ENCODE data around the gene HECW1.
"Not testable (repeated sequence)": the region's sequence is repeated elsewhere in the genome, so short reads cannot be mapped to it uniquely, and the experiment has no call there.

Gene HECW1

GRCh38 chr7:43569424-43569823 is 457.0 kb downstream of the HECW1 start:
- peak; percentile 88 for FAIRE-seq
- DNase-seq (ENCODE audit: low spot score): peak; percentile 95

GRCh38 chr7:43570688-43571365 is 458.4 kb downstream of the HECW1 start:
- no peak for DNase-seq (ENCODE audit: low spot score)
- FAIRE-seq: no peak

- FAIRE-seq: peak; percentile 98
Observed at GRCh38 chr7:43572516-43573049, 460.1 kb downstream of the HECW1 start.

GRCh38 chr7:43573832-43574231 is 461.4 kb downstream of the HECW1 start:
- not testable (repeated sequence) for DNase-seq (ENCODE audit: low spot score); FAIRE-seq

More at GRCh38 chr7:43572516-43573049, 460.1 kb downstream of the HECW1 start:
- DNase-seq (ENCODE audit: low spot score): peak; percentile 98

DNA sequence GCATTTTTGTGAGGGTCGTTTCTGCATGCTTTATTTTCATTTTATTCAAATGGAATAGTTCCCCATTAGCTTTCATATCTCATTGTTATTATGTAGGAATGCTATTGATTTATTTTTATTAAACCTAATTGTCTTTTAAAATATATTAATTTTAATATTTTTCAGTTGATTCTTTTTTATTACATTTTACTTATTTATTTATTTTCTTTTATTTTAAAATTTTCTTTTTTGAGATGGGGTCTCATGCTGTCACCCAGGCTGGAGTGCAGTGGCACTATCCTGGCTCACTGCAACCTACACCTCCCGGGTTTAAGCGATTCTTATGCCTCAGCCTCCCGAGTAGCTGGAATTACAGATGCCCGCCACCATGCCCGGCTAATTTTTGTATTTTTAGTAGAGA is 463.1 kb downstream of the HECW1 start:
- FAIRE-seq: peak; percentile 54

DNA sequence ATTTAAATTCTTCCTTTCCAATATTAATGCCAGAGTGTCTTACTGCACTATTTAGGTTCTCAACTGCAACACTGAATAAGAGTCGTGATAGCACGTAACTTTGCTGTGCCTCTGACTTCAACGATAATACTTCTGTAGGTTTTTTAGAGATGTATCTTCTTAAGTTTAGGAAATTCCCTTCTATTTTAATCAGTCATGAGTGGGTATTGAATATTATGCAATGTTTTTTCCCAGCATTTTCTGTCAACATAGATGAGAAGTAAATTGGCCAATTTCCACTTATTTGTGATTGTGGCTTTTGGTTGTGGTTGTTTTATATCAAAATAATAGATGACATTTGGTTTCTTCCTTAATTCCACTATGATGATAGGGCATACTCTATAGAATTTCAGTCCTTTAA is 463.8 kb downstream of the HECW1 start:
- DNase-seq (ENCODE audit: low spot score): no peak
- no peak for FAIRE-seq

More for the DNA sequence above, 463.1 kb downstream of the HECW1 start:
- no peak for DNase-seq (ENCODE audit: low spot score)

- DNase-seq (ENCODE audit: low spot score): no peak
Observed at GRCh38 chr7:43577485-43577951, 465.1 kb downstream of the HECW1 start.

DNA sequence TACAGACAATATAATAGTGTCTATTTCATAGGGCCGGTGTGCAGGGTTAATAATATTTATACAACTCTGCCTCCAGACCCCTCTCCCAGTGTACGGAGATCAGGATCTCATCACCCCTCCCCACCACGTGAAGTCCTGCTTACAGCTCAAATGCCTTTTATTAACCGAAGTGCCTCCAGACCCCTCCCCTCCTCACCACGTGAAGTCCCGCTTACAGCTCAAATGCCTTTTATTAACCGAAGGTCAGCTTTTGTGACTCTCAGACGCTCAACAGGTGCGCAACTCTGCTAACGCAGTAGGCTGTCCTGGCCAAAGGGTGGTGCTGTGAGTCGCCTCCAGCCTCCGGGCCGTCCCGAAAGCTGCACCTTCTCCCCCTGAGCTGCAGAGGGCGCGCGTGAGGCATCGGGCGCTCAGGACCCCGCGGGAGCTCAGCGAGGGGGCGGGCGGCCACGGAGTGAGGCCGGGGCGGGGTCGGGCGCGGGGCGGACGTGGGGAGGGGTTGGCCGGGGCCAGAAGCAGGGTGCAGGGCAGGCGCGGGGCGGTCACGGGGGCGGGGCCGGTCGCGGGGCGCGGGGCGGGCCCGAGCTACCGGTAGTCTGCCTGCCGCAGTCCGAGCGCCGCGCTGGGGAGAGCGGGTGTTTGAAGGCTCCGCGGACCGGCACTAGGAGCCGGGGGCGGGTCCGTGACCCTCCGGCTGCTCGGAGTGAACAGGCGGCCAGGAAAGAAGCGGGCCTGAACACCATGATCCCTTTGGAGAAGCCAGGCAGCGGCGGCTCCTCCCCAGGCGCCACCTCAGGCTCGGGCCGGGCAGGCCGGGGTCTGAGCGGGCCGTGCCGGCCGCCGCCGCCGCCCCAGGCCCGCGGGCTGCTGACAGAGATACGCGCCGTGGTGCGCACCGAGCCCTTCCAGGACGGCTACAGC is 470.3 kb downstream of the HECW1 start, which contains the start of gene STK17A:
Gene STK17A, plus strand, starts transcription at position 606 of the 921 bp plus-strand sequence. Its CDS starts 136 bp downstream, at position 742.
- no peak for FAIRE-seq
- peak; percentile 88 for DNase-seq (ENCODE audit: low spot score)

More at GRCh38 chr7:43577485-43577951, 465.1 kb downstream of the HECW1 start:
- FAIRE-seq: no peak

- DNase-seq (ENCODE audit: low spot score) (peak; percentile 43), FAIRE-seq (no peak)
Observed at GRCh38 chr7:43583424-43584194, 471.2 kb downstream of the HECW1 start.

DNA sequence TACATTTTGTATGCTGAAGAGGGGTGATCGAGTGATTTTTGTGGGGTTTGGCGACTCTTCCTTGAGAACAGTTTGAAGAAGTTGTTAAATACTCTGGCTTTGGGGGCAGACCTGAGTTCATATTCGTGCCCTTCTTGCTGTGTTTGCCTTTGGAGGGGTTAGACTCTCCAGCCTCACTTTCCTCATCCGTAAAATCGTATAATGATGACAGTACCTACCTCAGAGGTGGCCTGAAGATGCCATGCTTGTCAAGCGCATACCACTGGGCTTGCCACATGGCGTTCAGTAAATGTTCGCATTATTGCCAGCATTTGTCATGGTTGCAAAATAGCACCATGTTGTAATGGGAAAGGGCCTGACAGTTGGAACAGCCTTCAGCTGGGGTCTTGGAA is 471.7 kb downstream of the HECW1 start:
- FAIRE-seq (peak; percentile 25), DNase-seq (ENCODE audit: low spot score) (peak; percentile 72)

DNA sequence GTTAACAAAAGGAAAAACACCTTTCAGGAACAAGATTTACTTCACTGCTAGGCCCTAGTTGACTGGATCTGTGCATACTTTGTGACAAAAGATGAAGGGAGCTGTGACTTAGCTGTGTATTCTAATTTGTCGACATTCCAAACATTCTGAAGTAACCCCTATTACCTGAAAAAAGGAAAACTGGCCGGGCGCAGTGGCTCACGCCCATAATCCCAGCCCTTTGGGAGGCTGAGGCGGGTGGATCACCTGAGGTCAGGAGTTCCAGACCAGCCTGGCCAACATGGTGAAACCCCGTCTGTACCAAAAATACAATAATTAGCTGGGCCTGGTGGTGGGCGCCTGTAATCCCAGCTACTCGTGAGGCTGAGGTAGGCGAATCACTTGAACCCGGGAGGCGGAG is 472.3 kb downstream of the HECW1 start:
- not testable (repeated sequence) for DNase-seq (ENCODE audit: low spot score); FAIRE-seq

DNA sequence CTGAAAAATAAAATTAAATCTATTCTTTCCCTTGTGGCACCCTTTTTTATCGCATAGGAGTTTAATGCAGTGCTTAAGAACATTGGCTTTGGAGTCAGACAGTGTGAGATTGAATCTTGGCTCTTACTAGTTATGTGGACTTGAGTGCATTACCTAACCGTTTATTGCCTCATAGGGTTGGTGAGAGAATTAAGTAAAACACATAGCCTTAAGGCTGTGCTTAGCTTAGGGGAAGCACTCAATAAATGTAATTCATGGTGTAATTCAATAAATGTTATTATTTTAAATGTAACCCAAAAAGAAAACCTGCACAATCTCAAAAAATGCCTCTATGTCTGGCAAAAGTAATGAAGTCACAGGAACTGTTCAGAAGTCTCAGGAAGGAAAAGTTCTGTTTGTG is 473.1 kb downstream of the HECW1 start:
- peak; percentile 75 for FAIRE-seq

GRCh38 chr7:43586251-43586900 is 473.9 kb downstream of the HECW1 start:
- DNase-seq (ENCODE audit: low spot score) (peak; percentile 89), FAIRE-seq (peak; percentile 80)

More for the DNA sequence above, 473.1 kb downstream of the HECW1 start:
- DNase-seq (ENCODE audit: low spot score): peak; percentile 59

DNA sequence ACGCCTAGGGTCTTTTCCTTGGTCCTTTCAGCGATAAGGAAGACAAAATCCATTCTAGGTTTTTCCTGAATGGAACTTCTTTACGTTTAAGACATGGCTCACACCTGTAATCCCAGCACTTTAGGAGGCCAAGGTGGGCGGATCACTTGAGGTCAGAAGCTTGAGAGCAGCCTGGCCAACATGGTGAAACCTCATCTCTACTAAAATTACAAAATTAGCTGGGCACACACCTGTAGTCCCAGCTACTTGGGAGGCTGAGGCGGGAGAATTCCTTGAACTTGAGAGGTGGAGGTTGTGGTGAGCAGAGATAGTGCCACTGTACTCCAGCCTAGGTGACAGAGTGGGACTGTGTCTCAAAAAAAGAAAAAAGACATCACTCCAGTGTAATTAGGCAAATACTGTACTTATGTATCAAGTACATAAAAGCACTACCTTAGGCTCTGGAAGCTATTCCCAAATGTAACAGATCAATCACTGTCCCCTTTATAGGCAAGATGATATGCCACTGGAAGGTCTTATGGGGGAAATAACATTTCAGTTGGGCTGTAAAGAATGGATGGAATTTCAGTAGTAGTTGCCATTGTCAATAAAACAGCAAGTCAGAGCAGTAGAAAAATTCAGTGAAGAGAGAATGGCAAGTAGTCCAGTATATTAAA is 476.2 kb downstream of the HECW1 start:
- DNase-seq (ENCODE audit: low spot score): no peak
- FAIRE-seq: no peak

- no peak for FAIRE-seq
- DNase-seq (ENCODE audit: low spot score): no peak
Observed at GRCh38 chr7:43589133-43589478, 476.7 kb downstream of the HECW1 start.

GRCh38 chr7:43589728-43590127 is 477.3 kb downstream of the HECW1 start:
- no peak for FAIRE-seq

DNA sequence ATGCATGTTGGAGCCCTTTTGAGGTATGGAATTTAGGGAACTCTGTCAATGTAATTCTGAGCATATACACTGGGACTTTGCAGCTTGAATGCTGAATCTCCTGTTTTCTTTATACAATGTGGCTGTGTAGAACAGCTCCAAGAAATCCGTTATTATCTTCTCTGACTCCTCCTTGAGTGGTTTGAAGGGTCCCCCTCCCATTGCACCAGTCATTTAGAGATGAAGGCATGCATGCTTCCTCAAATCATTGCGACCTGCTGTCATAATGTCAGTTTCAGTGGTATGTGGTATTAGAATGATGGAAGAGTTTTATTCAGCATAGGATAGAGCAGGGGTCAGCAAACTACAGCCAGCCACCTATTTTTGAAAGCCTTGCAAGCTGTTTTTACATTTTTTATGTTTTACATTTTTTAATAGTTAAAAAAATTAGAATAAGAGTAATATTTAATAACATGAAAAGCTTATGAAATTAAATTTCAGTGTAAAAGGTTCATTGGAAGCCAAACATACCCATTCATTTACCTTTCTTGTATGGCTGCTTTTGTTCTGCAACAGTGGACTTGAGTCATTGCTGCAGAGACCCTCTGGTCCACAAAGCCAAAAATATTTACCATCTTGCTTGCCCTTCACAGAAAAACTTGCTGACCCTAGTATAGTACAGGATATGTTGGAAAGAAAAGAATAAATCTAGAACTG is 478.6 kb downstream of the HECW1 start:
- peak; percentile 73 for DNase-seq (ENCODE audit: low spot score)
- no peak for FAIRE-seq

More at GRCh38 chr7:43589728-43590127, 477.3 kb downstream of the HECW1 start:
- no peak for DNase-seq (ENCODE audit: low spot score)

DNA sequence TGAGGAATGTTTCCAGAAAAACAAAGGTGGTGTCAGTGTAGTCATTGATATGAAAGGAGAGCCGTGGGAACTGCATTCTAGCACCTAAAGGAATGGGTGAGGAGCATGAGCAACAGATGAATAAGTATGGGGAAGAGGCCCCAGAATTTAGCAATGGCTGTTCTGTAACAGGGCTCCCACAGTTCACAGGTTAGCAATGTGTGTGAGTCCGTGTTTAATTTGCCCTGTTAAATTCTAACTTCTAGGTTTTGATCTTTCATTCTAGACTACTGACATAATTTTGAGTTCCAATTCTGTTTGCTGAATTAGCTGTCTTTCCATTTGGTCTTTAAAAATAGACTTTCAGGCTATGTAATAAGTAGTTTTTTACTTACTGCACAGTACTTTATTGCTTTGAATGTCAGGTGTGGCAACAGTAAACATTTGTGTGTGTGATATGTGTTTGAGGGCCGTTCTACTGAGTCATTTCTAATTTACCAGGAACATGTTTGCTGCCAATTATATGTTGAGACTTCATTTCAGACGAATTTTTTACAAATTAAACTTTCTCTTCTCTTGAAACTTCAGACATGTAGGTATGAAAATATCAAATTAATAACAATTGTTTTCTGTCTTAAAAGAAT is 479.2 kb downstream of the HECW1 start:
- DNase-seq (ENCODE audit: low spot score) (peak; percentile 76), FAIRE-seq (peak; percentile 86)

DNA sequence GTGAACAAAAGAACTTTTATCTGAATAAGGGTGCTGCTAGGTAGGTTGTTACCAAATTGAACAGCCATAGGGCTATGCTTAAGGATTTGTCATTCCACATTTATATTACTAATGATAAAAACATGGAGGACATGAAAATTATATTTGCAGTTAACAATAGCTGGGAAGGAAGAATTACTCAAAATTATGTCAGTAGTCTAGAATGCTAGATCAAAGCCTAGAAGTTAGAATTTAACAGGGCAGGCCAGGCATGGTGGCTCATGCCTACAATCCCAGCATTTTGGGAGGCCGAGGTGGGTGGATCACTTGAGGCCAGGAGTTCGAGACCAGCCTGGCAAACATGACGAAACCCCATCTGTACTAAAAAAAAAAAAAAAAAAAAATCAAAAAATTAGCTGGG is 479.9 kb downstream of the HECW1 start:
- FAIRE-seq: no peak

More for the DNA sequence above, 479.9 kb downstream of the HECW1 start:
- DNase-seq (ENCODE audit: low spot score): peak; percentile 64
